ENCODE data around the gene GDAP1L1.

GDAP1L1 gene

DNA sequence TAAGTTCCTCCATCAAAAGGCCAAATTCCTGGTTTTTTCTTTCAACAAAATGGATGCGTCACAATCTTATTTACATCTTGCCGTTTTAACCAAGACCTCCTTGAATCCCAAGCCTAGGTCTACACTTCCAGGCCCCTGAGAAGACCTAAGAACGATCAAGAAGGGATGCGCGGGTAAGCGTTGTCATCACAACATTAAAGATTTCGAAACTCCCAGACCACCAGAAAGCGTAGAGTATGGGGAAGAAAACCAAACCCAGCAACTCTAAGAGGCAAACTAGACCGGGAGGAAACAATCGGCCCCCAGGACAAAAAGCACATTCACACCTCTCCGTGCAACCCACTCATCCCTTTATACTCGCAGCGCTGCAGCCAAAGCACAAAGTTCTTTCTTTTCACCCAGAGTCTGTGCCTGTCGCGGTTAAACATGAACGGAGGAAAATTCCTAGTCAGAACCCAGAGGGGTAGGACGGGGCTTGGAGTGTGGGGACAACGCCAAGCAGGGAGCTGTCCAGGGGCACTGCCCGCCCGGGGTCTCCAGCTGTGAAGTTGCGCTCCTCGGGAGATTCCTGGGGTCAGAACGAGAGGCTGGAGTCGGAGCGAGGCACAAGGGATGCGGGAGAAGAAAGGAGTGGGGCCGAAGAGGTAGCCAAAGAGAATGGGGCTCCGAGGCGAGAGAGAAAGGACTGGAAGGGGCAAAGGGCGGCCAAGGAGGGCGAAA, 37.3 kb upstream of the GDAP1L1 start:
- Histone ChIP-seq H3K9me3 (ENCODE audit: low read length) (no peaks in the 10 kb centered on the region), H3K27me3 (ENCODE audit: control insufficient read depth in 1 of 2, insufficient read depth in 2 of 2, low read length in 2 of 2) (no peaks in the 10 kb centered on the region), H3K4me3 (ENCODE audit: low read depth in 1 of 2, low read length in 2 of 2) (peak overlapping the region; percentile 84 to 96), H3K36me3 (ENCODE audit: insufficient read depth, low read length) (peaks cover 2% of the 10 kb centered on the region), H3K4me1 (ENCODE audit: insufficient read depth, low read length) (peaks cover 34% of the 10 kb centered on the region), H3K9ac (ENCODE audit: low read length) (peak overlapping the region; percentile 72), H3K27ac (ENCODE audit: low read depth, low read length) (peak overlapping the region; percentile 98)

GRCh38 chr20:44210406-44211176, 36.5 kb upstream of the GDAP1L1 start, which contains the start of gene OSER1:
Gene OSER1 (minus strand): TSS chr20:44210771. CDS start chr20:44206957, 3,814 bp downstream.
- Histone ChIP-seq H3K36me3 (ENCODE audit: insufficient read depth, low read length) (no peaks in the 10 kb centered on the region), H3K9me3 (ENCODE audit: low read length) (no peaks in the 10 kb centered on the region), H3K27ac (ENCODE audit: low read depth, low read length) (peak within 1 kb of the TSS; percentile 98), H3K4me1 (ENCODE audit: insufficient read depth, low read length) (peaks cover 34% of the 10 kb centered on the region), H3K27me3 (ENCODE audit: control insufficient read depth in 1 of 2, insufficient read depth in 2 of 2, low read length in 2 of 2) (no peaks in the 10 kb centered on the region), H3K4me3 (ENCODE audit: low read depth in 1 of 2, low read length in 2 of 2) (peak within 1 kb of the TSS; percentile 84 to 96), H3K9ac (ENCODE audit: low read length) (peak within 1 kb of the TSS; percentile 72)

DNA sequence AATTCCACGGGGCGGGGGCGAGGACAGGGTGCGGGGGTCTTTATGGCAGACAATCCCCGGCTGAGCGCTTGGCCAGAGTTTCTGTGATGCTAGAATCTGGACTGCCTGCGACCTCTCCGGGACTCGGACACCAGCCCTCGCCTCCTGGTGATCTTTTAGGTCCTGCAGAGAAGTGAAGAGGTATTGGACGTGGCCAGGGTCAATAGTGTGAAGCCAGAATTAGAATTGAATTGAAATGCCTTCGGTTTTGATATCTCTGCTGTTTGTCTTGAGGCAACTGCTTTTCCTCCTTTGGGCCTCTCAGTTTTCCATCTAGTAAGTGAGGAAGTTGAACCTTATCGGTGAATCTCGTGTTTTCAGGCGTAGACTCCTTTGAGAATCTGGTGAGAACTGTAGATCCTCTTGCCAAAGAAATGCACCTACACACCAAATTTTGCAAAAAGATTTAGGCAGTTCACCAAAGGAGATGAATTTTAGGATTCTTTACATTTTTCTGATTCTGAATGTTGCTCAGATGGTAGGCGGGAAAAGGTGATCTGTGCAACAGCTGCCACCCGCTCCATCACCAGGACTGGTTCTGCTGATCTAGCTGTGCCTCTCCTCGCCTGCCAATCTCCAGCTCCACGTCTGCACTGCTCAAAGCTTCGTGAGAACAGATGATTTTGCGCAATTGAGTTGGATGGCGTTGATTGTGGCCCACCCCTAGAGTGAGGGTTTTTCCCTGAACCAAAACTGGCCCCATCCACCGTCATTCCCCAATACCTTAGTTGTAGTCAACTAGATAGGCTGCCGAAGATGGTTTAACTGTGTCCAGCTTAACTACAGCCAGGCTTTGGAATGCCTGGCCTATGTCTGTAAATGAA, 35.7 kb upstream of the GDAP1L1 start:
- Histone ChIP-seq H3K4me1 (ENCODE audit: insufficient read depth, low read length) (peaks cover 34% of the 10 kb centered on the region), H3K9me3 (ENCODE audit: low read length) (no peaks in the 10 kb centered on the region), H3K27me3 (ENCODE audit: control insufficient read depth in 1 of 2, insufficient read depth in 2 of 2, low read length in 2 of 2) (no peaks in the 10 kb centered on the region), H3K36me3 (ENCODE audit: insufficient read depth, low read length) (no peaks in the 10 kb centered on the region), H3K9ac (ENCODE audit: low read length) (peak overlapping the region; percentile 69), H3K4me3 (ENCODE audit: low read depth in 1 of 2, low read length in 2 of 2) (peak overlapping the region; percentile 59 to 84), H3K27ac (ENCODE audit: low read depth, low read length) (peak overlapping the region; percentile 91)

GRCh38 chr20:44212792-44213191, 34.3 kb upstream of the GDAP1L1 start:
- Histone ChIP-seq H3K27me3 (ENCODE audit: control insufficient read depth in 1 of 2, insufficient read depth in 2 of 2, low read length in 2 of 2) (no peaks in the 10 kb centered on the region), H3K4me1 (ENCODE audit: insufficient read depth, low read length) (peaks cover 26% of the 10 kb centered on the region), H3K9ac (ENCODE audit: low read length) (no peak overlapping the region), H3K4me3 (ENCODE audit: low read depth in 1 of 2, low read length in 2 of 2) (no peak overlapping the region), H3K36me3 (ENCODE audit: insufficient read depth, low read length) (no peaks in the 10 kb centered on the region), H3K27ac (ENCODE audit: low read depth, low read length) (no peak overlapping the region), H3K9me3 (ENCODE audit: low read length) (no peaks in the 10 kb centered on the region)

DNA sequence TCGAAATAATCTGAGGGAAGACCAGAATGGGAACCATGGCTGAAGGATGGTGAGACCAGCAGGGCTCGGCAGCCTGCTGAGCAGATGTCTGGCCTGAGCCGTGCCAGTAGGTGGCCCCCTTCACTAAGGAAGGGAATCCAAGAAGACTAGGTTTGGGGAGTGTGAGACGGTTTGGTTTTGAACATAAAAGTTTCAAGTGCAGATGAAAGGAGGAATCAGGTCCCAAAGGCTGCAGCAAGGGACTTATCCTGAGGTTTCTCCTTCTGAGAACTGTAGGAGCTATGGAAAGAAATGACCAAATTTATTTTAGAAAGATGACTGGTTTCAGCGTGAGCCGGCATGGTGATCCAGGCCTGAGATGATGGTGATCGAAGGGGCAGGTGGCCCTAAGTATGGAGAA, 32.0 kb upstream of the GDAP1L1 start:
- Histone ChIP-seq H3K27ac (ENCODE audit: low read depth, low read length) (no peak overlapping the region), H3K9me3 (ENCODE audit: low read length) (no peaks in the 10 kb centered on the region), H3K4me3 (ENCODE audit: low read depth in 1 of 2, low read length in 2 of 2) (no peak overlapping the region), H3K36me3 (ENCODE audit: insufficient read depth, low read length) (peaks cover 6% of the 10 kb centered on the region), H3K27me3 (ENCODE audit: control insufficient read depth in 1 of 2, insufficient read depth in 2 of 2, low read length in 2 of 2) (no peaks in the 10 kb centered on the region), H3K9ac (ENCODE audit: low read length) (no peak overlapping the region), H3K4me1 (ENCODE audit: insufficient read depth, low read length) (peaks cover 11% of the 10 kb centered on the region)

- H3K9ac ChIP-seq (ENCODE audit: low read length) = no peak overlapping the region
- no peak overlapping the region for H3K4me3 ChIP-seq (ENCODE audit: low read depth in 1 of 2, low read length in 2 of 2)
- H3K27ac ChIP-seq (ENCODE audit: low read depth, low read length) = no peak overlapping the region
- H3K9me3 ChIP-seq (ENCODE audit: low read length) = no peaks in the 10 kb centered on the region
- H3K4me1 ChIP-seq (ENCODE audit: insufficient read depth, low read length) = no peaks in the 10 kb centered on the region
- peaks cover 6% of the 10 kb centered on the region for H3K36me3 ChIP-seq (ENCODE audit: insufficient read depth, low read length)
- H3K27me3 ChIP-seq (ENCODE audit: control insufficient read depth in 1 of 2, insufficient read depth in 2 of 2, low read length in 2 of 2) = no peaks in the 10 kb centered on the region
Observed at GRCh38 chr20:44217342-44218092, 29.6 kb upstream of the GDAP1L1 start.

DNA sequence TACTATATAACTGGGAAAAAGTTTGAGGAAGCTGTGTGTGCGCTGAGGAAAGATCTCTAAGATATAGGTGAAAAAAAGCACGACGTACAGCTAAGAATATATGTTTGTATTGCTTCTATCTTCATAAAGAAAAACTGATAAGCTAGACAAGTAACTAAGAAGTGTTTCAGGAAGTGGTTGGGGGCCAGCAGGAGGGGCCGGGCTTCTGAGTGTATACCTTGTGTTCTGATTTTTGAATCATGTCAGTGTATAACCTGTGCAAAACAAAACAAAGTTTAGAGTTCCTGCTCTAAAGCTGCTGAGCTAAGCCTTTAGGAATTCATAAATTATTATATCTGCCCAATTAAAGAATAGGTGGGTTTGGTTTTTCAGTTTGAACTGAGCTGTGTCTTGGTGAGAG, 28.7 kb upstream of the GDAP1L1 start:
- Histone ChIP-seq H3K9ac (ENCODE audit: low read length) (no peak overlapping the region), H3K4me1 (ENCODE audit: insufficient read depth, low read length) (no peaks in the 10 kb centered on the region), H3K27ac (ENCODE audit: low read depth, low read length) (no peak overlapping the region), H3K9me3 (ENCODE audit: low read length) (no peaks in the 10 kb centered on the region), H3K4me3 (ENCODE audit: low read depth in 1 of 2, low read length in 2 of 2) (no peak overlapping the region), H3K27me3 (ENCODE audit: control insufficient read depth in 1 of 2, insufficient read depth in 2 of 2, low read length in 2 of 2) (no peaks in the 10 kb centered on the region), H3K36me3 (ENCODE audit: insufficient read depth, low read length) (peaks cover 6% of the 10 kb centered on the region)

GRCh38 chr20:44219170-44219730, 27.9 kb upstream of the GDAP1L1 start:
- no peak overlapping the region for H3K27ac ChIP-seq (ENCODE audit: low read depth, low read length)
- H3K9me3 ChIP-seq (ENCODE audit: low read length) = no peaks in the 10 kb centered on the region
- no peaks in the 10 kb centered on the region for H3K27me3 ChIP-seq (ENCODE audit: control insufficient read depth in 1 of 2, insufficient read depth in 2 of 2, low read length in 2 of 2)
- no peak overlapping the region for H3K4me3 ChIP-seq (ENCODE audit: low read depth in 1 of 2, low read length in 2 of 2)
- no peak overlapping the region for H3K9ac ChIP-seq (ENCODE audit: low read length)
- no peaks in the 10 kb centered on the region for H3K4me1 ChIP-seq (ENCODE audit: insufficient read depth, low read length)
- H3K36me3 ChIP-seq (ENCODE audit: insufficient read depth, low read length) = peaks cover 6% of the 10 kb centered on the region

DNA sequence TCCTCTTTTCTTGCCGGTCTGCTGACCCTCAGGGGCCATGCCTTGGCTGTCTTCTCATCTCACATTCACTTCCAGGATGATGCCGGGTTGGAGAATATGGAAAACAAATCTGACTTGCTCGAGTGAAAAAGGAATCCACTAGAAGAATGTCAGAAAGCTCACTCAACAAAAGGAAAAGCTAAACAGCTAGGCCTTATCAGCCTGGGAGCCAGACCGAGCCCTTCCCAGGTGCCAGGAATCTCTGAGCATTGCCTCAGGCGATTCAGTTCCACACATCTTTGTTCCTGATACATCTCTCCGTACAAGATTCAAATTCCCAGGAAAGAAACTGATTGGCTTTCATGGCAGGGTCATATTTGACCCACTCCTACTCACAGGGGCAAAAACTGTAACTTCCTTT, 27.3 kb upstream of the GDAP1L1 start:
- Histone ChIP-seq H3K36me3 (ENCODE audit: insufficient read depth, low read length) (peaks cover 6% of the 10 kb centered on the region), H3K9me3 (ENCODE audit: low read length) (no peaks in the 10 kb centered on the region), H3K4me3 (ENCODE audit: low read depth in 1 of 2, low read length in 2 of 2) (no peak overlapping the region), H3K4me1 (ENCODE audit: insufficient read depth, low read length) (no peaks in the 10 kb centered on the region), H3K9ac (ENCODE audit: low read length) (no peak overlapping the region), H3K27me3 (ENCODE audit: control insufficient read depth in 1 of 2, insufficient read depth in 2 of 2, low read length in 2 of 2) (no peaks in the 10 kb centered on the region), H3K27ac (ENCODE audit: low read depth, low read length) (no peak overlapping the region)

DNA sequence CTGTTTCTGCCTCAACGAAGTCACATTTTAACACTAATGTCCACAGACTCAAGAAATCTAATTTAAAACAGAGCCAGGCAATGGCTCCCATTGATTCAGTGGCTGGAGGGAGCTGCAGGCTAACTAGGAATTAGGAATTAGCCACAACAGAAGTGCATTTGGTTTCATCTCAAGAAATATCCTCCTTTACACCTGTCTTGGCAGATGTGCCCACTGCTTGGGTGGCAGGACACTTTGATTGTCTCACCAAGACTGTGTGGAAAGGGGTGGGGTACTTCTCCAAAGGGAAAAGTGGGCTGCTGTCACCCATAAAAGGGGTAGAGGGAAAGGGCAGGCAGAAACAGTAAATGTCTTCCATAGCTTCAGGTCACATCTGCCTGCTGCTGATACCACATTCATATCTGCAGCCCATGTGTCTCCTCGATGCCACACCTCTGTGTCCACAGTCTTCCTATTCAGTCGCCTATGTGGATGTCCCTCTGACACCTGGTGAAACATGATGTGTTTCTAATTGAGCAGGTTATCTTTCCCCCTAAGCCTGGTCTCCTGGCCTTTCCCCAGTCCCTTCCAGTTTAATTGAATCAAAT, 25.6 kb upstream of the GDAP1L1 start:
- H3K27ac ChIP-seq (ENCODE audit: low read depth, low read length) = no peak overlapping the region
- H3K9ac ChIP-seq (ENCODE audit: low read length) = no peak overlapping the region
- no peaks in the 10 kb centered on the region for H3K4me1 ChIP-seq (ENCODE audit: insufficient read depth, low read length)
- no peak overlapping the region for H3K4me3 ChIP-seq (ENCODE audit: low read depth in 1 of 2, low read length in 2 of 2)
- H3K9me3 ChIP-seq (ENCODE audit: low read length) = no peaks in the 10 kb centered on the region
- peaks cover 11% of the 10 kb centered on the region for H3K36me3 ChIP-seq (ENCODE audit: insufficient read depth, low read length)
- no peaks in the 10 kb centered on the region for H3K27me3 ChIP-seq (ENCODE audit: control insufficient read depth in 1 of 2, insufficient read depth in 2 of 2, low read length in 2 of 2)

All from muscle layer of colon (tissue), 2 donors.